Subcutaneous adipose tissue (tissue), 4 donors: ENCODE results near the gene INKA2. TPM values are rescaled to one million over a fixed set of nuclear protein-coding genes. Genes with fewer than 3 reads are reported as not detected.

ENCODE experiments used
- CTCF ChIP-seq: fragments of 450-650 bp; IDR thresholded peaks from one replicate; pipeline ENCODE4 v1.5.1; 2016; ENCODE audit warnings: low read depth, mild to moderate bottlenecking, control low read depth, antibody characterized with exemption, moderate library complexity
- total RNA-seq, 4 donors: library from RNA; depleted of rRNA; stranded (reverse); fragments of >200 nt; gene quantifications; one replicate each; pipeline ENCODE4 v1.1.0, GENCODE V29; 2016

Gene INKA2
- total RNA-seq, 4 donors from 2014 or later: 3.7 to 10.5 (median 4.1) TPM

GRCh38 chr1:111723091-111723806, 15.9 kb downstream of the INKA2 start:
- no peak for TF ChIP-seq CTCF

GRCh38 chr1:111720977-111721786, 18.0 kb downstream of the INKA2 start:
- TF ChIP-seq CTCF: no peak

- no peak for TF ChIP-seq CTCF
Observed at GRCh38 chr1:111720274-111720976, 18.8 kb downstream of the INKA2 start.

- no peak for TF ChIP-seq CTCF
Observed at GRCh38 chr1:111719674-111720132, 19.5 kb downstream of the INKA2 start.

GRCh38 chr1:111719135-111719534, 20.1 kb downstream of the INKA2 start:
- TF ChIP-seq CTCF: no peak

- no peak for TF ChIP-seq CTCF
Observed at GRCh38 chr1:111717450-111717849, 21.7 kb downstream of the INKA2 start.

- TF ChIP-seq CTCF: no peak
Observed at GRCh38 chr1:111716333-111716732, 22.9 kb downstream of the INKA2 start.
